ENCODE results near the gene ATP12A. TPM values are rescaled to one million over a fixed set of nuclear protein-coding genes. Genes with fewer than 3 reads are reported as not detected.

ATP12A gene
- total and polyA plus RNA-seq, 2 donors (not counting 1 experiment from before 2014, with no cell fraction given): not detected

DNA sequence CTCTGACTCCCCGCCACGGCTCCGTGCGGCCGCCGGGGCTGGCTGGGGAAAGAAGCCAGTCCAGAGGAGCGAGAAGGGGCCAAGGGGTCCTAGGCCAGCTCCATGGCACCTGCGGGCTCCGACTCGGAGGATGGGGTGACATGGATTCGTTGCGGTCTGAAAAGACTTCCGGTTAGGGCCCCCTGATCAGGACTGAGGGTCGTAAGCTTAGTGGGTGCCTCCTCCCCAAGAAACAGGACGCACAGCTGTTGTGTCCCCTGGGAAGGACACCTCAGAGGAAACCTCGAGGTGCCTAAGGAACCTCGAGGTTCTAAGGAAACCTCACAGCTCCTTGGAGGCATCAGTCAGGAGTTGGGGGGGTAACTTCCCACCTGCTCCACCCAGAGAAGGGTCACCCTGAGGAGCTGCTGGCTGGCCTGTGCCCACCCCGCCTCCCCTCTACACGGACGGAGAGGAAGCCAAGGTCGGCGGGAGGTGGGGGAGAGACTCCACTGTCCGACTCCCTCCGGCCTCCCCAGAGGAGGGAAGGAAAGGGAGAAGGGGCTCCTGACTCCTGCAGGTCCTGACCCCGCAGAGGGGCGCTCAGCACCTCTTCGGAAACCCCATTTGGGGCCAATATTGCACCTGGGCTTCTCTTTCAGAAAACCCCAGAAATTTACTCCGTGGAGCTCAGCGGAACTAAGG is 855 bp downstream of the ATP12A start:
- no peaks in the 10 kb centered on the region for H3K9me3 ChIP-seq (ENCODE audit: control insufficient read depth, insufficient read depth, low read depth, low read length)
- H4K20me1 ChIP-seq (ENCODE audit: control insufficient read depth, extremely low read depth, insufficient read depth, low read length): no peaks in the 10 kb centered on the region
- no peak overlapping the region for H3K4me3 ChIP-seq (replicated peaks in 1 of 4; ENCODE audit: control extremely low read depth in 1 of 4, insufficient read depth in 1 of 4, low read depth in 3 of 4, low read length in 4 of 4)
- no peak overlapping the region for H2AFZ ChIP-seq (ENCODE audit: low read length)
- no peak overlapping the region for H3K4me2 ChIP-seq (ENCODE audit: extremely low read depth, insufficient read depth, low read length)
- H3K9ac ChIP-seq (ENCODE audit: insufficient read depth, low read length): no peak overlapping the region
- TF ChIP-seq EZH2 (IDR thresholded peaks at IDR 0.05; ENCODE audit: low read length, missing control alignments): peak; percentile 74
- TF ChIP-seq, protein P1, sequence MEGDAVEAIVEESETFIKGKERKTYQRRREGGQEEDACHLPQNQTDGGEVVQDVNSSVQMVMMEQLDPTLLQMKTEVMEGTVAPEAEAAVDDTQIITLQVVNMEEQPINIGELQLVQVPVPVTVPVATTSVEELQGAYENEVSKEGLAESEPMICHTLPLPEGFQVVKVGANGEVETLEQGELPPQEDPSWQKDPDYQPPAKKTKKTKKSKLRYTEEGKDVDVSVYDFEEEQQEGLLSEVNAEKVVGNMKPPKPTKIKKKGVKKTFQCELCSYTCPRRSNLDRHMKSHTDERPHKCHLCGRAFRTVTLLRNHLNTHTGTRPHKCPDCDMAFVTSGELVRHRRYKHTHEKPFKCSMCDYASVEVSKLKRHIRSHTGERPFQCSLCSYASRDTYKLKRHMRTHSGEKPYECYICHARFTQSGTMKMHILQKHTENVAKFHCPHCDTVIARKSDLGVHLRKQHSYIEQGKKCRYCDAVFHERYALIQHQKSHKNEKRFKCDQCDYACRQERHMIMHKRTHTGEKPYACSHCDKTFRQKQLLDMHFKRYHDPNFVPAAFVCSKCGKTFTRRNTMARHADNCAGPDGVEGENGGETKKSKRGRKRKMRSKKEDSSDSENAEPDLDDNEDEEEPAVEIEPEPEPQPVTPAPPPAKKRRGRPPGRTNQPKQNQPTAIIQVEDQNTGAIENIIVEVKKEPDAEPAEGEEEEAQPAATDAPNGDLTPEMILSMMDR (conservative IDR thresholded peaks at IDR 0.05 in 1 of 2, IDR thresholded peaks at IDR 0.05 in 1 of 2; ENCODE audit: low read depth in 1 of 2, low read length in 2 of 2): no peak
- no peak overlapping the region for H3K27ac ChIP-seq (ENCODE audit: insufficient read depth, low read length)
- no peak for DNase-seq (ENCODE audit: low read depth in 2 of 2)
- no peaks in the 10 kb centered on the region for H3K36me3 ChIP-seq (ENCODE audit: control insufficient read depth, insufficient read depth, low read length)
- no peaks in the 10 kb centered on the region for H3K79me2 ChIP-seq (ENCODE audit: control insufficient read depth, insufficient read depth, low read length)
- no peaks in the 10 kb centered on the region for H3K4me1 ChIP-seq (ENCODE audit: control insufficient read depth, extremely low read depth, insufficient read depth, low read length)
- H3K27me3 ChIP-seq (ENCODE audit: control insufficient read depth, insufficient read depth, low read length): peaks cover 24% of the 10 kb centered on the region

- no peak overlapping the region for H3K4me2 ChIP-seq (ENCODE audit: extremely low read depth, insufficient read depth, low read length)
- H3K9ac ChIP-seq (ENCODE audit: insufficient read depth, low read length): no peak overlapping the region
- no peaks in the 10 kb centered on the region for H3K9me3 ChIP-seq (ENCODE audit: control insufficient read depth, insufficient read depth, low read depth, low read length)
- no peak for TF ChIP-seq EZH2 (IDR thresholded peaks at IDR 0.05; ENCODE audit: low read length, missing control alignments)
- TF ChIP-seq, protein P1 (conservative IDR thresholded peaks at IDR 0.05 in 1 of 2, IDR thresholded peaks at IDR 0.05 in 1 of 2; ENCODE audit: low read depth in 1 of 2, low read length in 2 of 2): no peak
- H3K79me2 ChIP-seq (ENCODE audit: control insufficient read depth, insufficient read depth, low read length): no peaks in the 10 kb centered on the region
- peaks cover 24% of the 10 kb centered on the region for H3K27me3 ChIP-seq (ENCODE audit: control insufficient read depth, insufficient read depth, low read length)
- no peaks in the 10 kb centered on the region for H3K36me3 ChIP-seq (ENCODE audit: control insufficient read depth, insufficient read depth, low read length)
- no peak overlapping the region for H3K27ac ChIP-seq (ENCODE audit: insufficient read depth, low read length)
- H3K4me3 ChIP-seq (replicated peaks in 1 of 4; ENCODE audit: control extremely low read depth in 1 of 4, insufficient read depth in 1 of 4, low read depth in 3 of 4, low read length in 4 of 4): no peak overlapping the region
- no peak for DNase-seq (ENCODE audit: low read depth in 2 of 2)
- H3K4me1 ChIP-seq (ENCODE audit: control insufficient read depth, extremely low read depth, insufficient read depth, low read length): no peaks in the 10 kb centered on the region
- no peak overlapping the region for H2AFZ ChIP-seq (ENCODE audit: low read length)
- H4K20me1 ChIP-seq (ENCODE audit: control insufficient read depth, extremely low read depth, insufficient read depth, low read length): no peaks in the 10 kb centered on the region
These were observed 1.7 kb downstream of the ATP12A start for GRCh38 chr13:24681930-24682329.

DNA sequence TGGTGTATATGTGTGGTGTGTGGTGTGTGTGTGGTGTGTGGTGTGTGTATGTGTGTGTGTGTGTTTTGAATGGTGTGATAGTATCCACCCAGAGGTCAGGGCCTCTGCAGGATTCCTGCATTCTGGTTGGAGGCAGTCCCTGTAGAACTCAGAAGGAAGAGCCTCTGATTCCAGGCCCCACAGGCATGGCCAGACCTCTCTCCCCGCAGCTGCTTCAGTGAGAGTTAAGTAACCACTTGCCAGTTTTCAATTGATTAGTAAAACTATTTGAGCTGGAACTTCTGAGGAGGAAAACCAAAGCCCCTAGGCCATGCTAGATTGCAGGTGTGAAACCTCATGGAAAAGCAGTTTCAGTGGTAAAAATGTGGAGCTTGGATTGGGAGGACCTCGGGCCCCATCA is 2.1 kb downstream of the ATP12A start:
- Histone ChIP-seq H3K79me2 (ENCODE audit: control insufficient read depth, insufficient read depth, low read length) (no peaks in the 10 kb centered on the region), H3K4me1 (ENCODE audit: control insufficient read depth, extremely low read depth, insufficient read depth, low read length) (no peaks in the 10 kb centered on the region), H3K4me2 (ENCODE audit: extremely low read depth, insufficient read depth, low read length) (no peak overlapping the region), H3K36me3 (ENCODE audit: control insufficient read depth, insufficient read depth, low read length) (no peaks in the 10 kb centered on the region), H3K27ac (ENCODE audit: insufficient read depth, low read length) (no peak overlapping the region), H3K27me3 (ENCODE audit: control insufficient read depth, insufficient read depth, low read length) (peaks cover 24% of the 10 kb centered on the region), H3K9ac (ENCODE audit: insufficient read depth, low read length) (no peak overlapping the region), H3K4me3 (replicated peaks in 1 of 4; ENCODE audit: control extremely low read depth in 1 of 4, insufficient read depth in 1 of 4, low read depth in 3 of 4, low read length in 4 of 4) (no peak overlapping the region), H4K20me1 (ENCODE audit: control insufficient read depth, extremely low read depth, insufficient read depth, low read length) (no peaks in the 10 kb centered on the region), H3K9me3 (ENCODE audit: control insufficient read depth, insufficient read depth, low read depth, low read length) (no peaks in the 10 kb centered on the region), H2AFZ (ENCODE audit: low read length) (no peak overlapping the region)
- TF ChIP-seq, protein P1 (conservative IDR thresholded peaks at IDR 0.05 in 1 of 2, IDR thresholded peaks at IDR 0.05 in 1 of 2; ENCODE audit: low read depth in 1 of 2, low read length in 2 of 2): no peak
- no peak for TF ChIP-seq EZH2 (IDR thresholded peaks at IDR 0.05; ENCODE audit: low read length, missing control alignments)
- no peak for DNase-seq (ENCODE audit: low read depth in 2 of 2)

Measured in fibroblast of lung (primary cell).